ENCODE data around the gene KLC1. TPM values are rescaled to one million over a fixed set of nuclear protein-coding genes. Genes with fewer than 3 reads are reported as not detected.

Gene KLC1
- total RNA-seq, 2 donors from 2014 or later: 185 to 201 TPM

- no peak for DNase-seq (ENCODE audit: low spot score)
- TF ChIP-seq, protein P1, sequence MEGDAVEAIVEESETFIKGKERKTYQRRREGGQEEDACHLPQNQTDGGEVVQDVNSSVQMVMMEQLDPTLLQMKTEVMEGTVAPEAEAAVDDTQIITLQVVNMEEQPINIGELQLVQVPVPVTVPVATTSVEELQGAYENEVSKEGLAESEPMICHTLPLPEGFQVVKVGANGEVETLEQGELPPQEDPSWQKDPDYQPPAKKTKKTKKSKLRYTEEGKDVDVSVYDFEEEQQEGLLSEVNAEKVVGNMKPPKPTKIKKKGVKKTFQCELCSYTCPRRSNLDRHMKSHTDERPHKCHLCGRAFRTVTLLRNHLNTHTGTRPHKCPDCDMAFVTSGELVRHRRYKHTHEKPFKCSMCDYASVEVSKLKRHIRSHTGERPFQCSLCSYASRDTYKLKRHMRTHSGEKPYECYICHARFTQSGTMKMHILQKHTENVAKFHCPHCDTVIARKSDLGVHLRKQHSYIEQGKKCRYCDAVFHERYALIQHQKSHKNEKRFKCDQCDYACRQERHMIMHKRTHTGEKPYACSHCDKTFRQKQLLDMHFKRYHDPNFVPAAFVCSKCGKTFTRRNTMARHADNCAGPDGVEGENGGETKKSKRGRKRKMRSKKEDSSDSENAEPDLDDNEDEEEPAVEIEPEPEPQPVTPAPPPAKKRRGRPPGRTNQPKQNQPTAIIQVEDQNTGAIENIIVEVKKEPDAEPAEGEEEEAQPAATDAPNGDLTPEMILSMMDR (IDR thresholded peaks at IDR 0.05): no peak
- Histone ChIP-seq H3K27ac (no peak overlapping the region), H3K4me1 (no peaks in the 10 kb centered on the region), H3K36me3 (peaks cover 88% of the 10 kb centered on the region), H3K4me3 (no peak overlapping the region), H3K27me3 (no peaks in the 10 kb centered on the region), H3K9me3 (no peaks in the 10 kb centered on the region)
Measured at GRCh38 chr14:103749860-103750259, 120.8 kb downstream of the KLC1 start.

Other genes starting within 250 kb of the KLC1 start
- gene MARK3, start 243.8 kb upstream of the KLC1 start, total RNA-seq: 10 to 100 TPM; 71.7 to 74.2 TPM
- gene CKB, start 106.4 kb upstream of the KLC1 start, total RNA-seq: 100 to 1,000 TPM; 546 to 707 TPM
- 1 to 10 TPM; 4.4 to 7.4 TPM for gene TRMT61A, start 100.0 kb upstream of the KLC1 start, total RNA-seq
- gene BAG5, start 66.6 kb upstream of the KLC1 start, total RNA-seq: 10 to 100 TPM; 16.1 to 17.7 TPM
- 10 to 100 TPM; 21.3 to 53.2 TPM for gene COA8, start 66.3 kb upstream of the KLC1 start, total RNA-seq
- gene XRCC3, start 86.2 kb downstream of the KLC1 start, total RNA-seq: 1 to 10 TPM; 2.1 to 3.6 TPM
- 10 to 100 TPM; 43.7 to 71.6 TPM for gene ZFYVE21, start 86.6 kb downstream of the KLC1 start, total RNA-seq
- 10 to 100 TPM; 45.7 to 47.8 TPM for gene PPP1R13B, start 218.4 kb downstream of the KLC1 start, total RNA-seq

Measured in right atrium auricular region (tissue), 2 donors.